WERI-Rb-1 (cell line): ENCODE data around the gene EYA2.

ENCODE experiments used
- DNase-seq: peaks from one replicate; pipeline ENCODE4 v3.0.0-alpha.2; 2020
- H3K27ac ChIP-seq: fragments of 250-450 bp; sonication (Bioruptor Pico); 2 replicates; pipeline ENCODE4 v1.5.1; 2020; ENCODE audit warnings: mild to moderate bottlenecking, moderate library complexity
- H3K27me3 ChIP-seq: fragments of 250-450 bp; sonication (Bioruptor Pico); 2 replicates; pipeline ENCODE4 v1.5.1; 2021; ENCODE audit warnings: mild to moderate bottlenecking, low read depth, moderate library complexity; ENCODE audit not compliant: insufficient read depth, severe bottlenecking
- H3K36me3 ChIP-seq: fragments of 250-450 bp; sonication (Bioruptor Pico); 2 replicates; pipeline ENCODE4 v1.5.1; 2020; ENCODE audit warnings: mild to moderate bottlenecking, moderate library complexity
- H3K4me3 ChIP-seq: 2 replicates; pipeline ENCODE4 v1.5.1; 2011; ENCODE audit warnings: low read depth, mild to moderate bottlenecking, control low read depth, low read length
- H3K9me3 ChIP-seq: fragments of 250-450 bp; sonication (Bioruptor Pico); 2 replicates; pipeline ENCODE4 v1.5.1; 2021; ENCODE audit warnings: mild to moderate bottlenecking, moderate library complexity; ENCODE audit not compliant: severe bottlenecking
- CTCF ChIP-seq: IDR thresholded peaks from 2 replicates; pipeline ENCODE4 v1.5.1; 2011; ENCODE audit warnings: low read depth, mild to moderate bottlenecking, control low read depth, inconsistent platforms, low read length

The EYA2 gene

GRCh38 chr20:47066484-47067270 is 172.0 kb downstream of the EYA2 start:
- Histone ChIP-seq H3K27ac (no peak overlapping the region), H3K36me3 (peaks cover 89% of the 10 kb centered on the region), H3K27me3 (no peaks in the 10 kb centered on the region), H3K9me3 (no peaks in the 10 kb centered on the region), H3K4me3 (no peak overlapping the region)
- TF ChIP-seq CTCF: no peak
- no peak for DNase-seq

- Histone ChIP-seq H3K27me3 (no peaks in the 10 kb centered on the region), H3K27ac (no peak overlapping the region), H3K9me3 (no peaks in the 10 kb centered on the region), H3K4me3 (no peak overlapping the region), H3K36me3 (peaks cover 92% of the 10 kb centered on the region)
- no peak for TF ChIP-seq CTCF
- no peak for DNase-seq
These were observed 173.1 kb downstream of the EYA2 start for GRCh38 chr20:47067776-47068175.

GRCh38 chr20:47070176-47070575 is 175.5 kb downstream of the EYA2 start:
- no peak for DNase-seq
- H3K4me3 ChIP-seq: no peak overlapping the region
- no peak for TF ChIP-seq CTCF
- H3K9me3 ChIP-seq: no peaks in the 10 kb centered on the region
- H3K27me3 ChIP-seq: no peaks in the 10 kb centered on the region
- H3K36me3 ChIP-seq: peaks cover 93% of the 10 kb centered on the region
- H3K27ac ChIP-seq: no peak overlapping the region

- no peak for DNase-seq
- no peak for TF ChIP-seq CTCF
- no peaks in the 10 kb centered on the region for H3K27me3 ChIP-seq
- peaks cover 94% of the 10 kb centered on the region for H3K36me3 ChIP-seq
- peaks cover 2% of the 10 kb centered on the region for H3K9me3 ChIP-seq
- no peak overlapping the region for H3K27ac ChIP-seq
- no peak overlapping the region for H3K4me3 ChIP-seq
These were observed 177.1 kb downstream of the EYA2 start for GRCh38 chr20:47071646-47072185.

- Histone ChIP-seq H3K4me3 (no peak overlapping the region), H3K9me3 (peaks cover 2% of the 10 kb centered on the region), H3K36me3 (peaks cover 96% of the 10 kb centered on the region), H3K27me3 (no peaks in the 10 kb centered on the region), H3K27ac (no peak overlapping the region)
- no peak for TF ChIP-seq CTCF
- no peak for DNase-seq
These were observed 179.3 kb downstream of the EYA2 start for GRCh38 chr20:47073766-47074475.
